CD4-positive, alpha-beta T cell treated with Interleukin-6 for 4 hours (primary cell): ENCODE measurements around the gene FOXD4L5.
"Not testable (repeated sequence)": the region's sequence is repeated elsewhere in the genome, so short reads cannot be mapped to it uniquely, and the experiment has no call there.

ENCODE experiments used
- DNase-seq: peaks from one replicate; pipeline ENCODE4 v3.0.0-alpha.2; 2020; ENCODE audit warnings: mixed read lengths

The FOXD4L5 gene

GRCh38 chr9:65285109-65285508 is at the start of gene FOXD4L5:
TSS of gene FOXD4L5 (minus strand) at chr9:65285209. CDS start at chr9:65284377, 832 bp downstream.
- not testable (repeated sequence) for DNase-seq

GRCh38 chr9:65283943-65284342 is 1.1 kb downstream of the FOXD4L5 start:
- DNase-seq: not testable (repeated sequence)

GRCh38 chr9:65282976-65283375 is 2.0 kb downstream of the FOXD4L5 start:
- DNase-seq: not testable (repeated sequence)
